Gastroesophageal sphincter (tissue), 4 donors: ENCODE results near the gene KRT222. TPM values are rescaled to one million over a fixed set of nuclear protein-coding genes. Genes with fewer than 3 reads are reported as not detected.

Source experiments
- ATAC-seq: fragments of 150-250 bp; one replicate; pipeline ENCODE4 v1.9.1; 2016; ENCODE audit warnings: mild to moderate bottlenecking, moderate library complexity
- H3K27ac ChIP-seq, 4 donors: fragments of 200-600 bp; sonication (generic) in 3 of 4; 1 replicate in 3 of 4; 2 replicates in 1 of 4; pipeline ENCODE4 v1.5.1; 2016 to 2019
- H3K27me3 ChIP-seq: fragments of 200-600 bp; sonication (generic); one replicate; pipeline ENCODE4 v1.5.1; 2019
- H3K36me3 ChIP-seq, 2 donors: fragments of 200-600 bp; sonication (generic); one replicate each; pipeline ENCODE4 v1.5.1; 2019; ENCODE audit warnings: control low read depth in 1 of 2
- H3K4me1 ChIP-seq, 3 donors: fragments of 200-600 bp; sonication (generic); 1 replicate in 2 of 3; 2 replicates in 1 of 3; pipeline ENCODE4 v1.5.1; 2016 to 2019; ENCODE audit warnings: control low read depth in 2 of 3
- H3K4me3 ChIP-seq, 2 donors: fragments of 200-600 bp; sonication (generic); one replicate each; pipeline ENCODE4 v1.5.1; 2019; ENCODE audit warnings: mild to moderate bottlenecking in 1 of 2, moderate library complexity in 1 of 2
- H3K9me3 ChIP-seq, 3 donors: fragments of 200-600 bp; sonication (generic); one replicate each; pipeline ENCODE4 v1.5.1; 2017 to 2019; ENCODE audit warnings: control low read depth in 2 of 3
- EP300 ChIP-seq: sonication (generic); formaldehyde crosslinking; IDR thresholded peaks from one replicate; pipeline ENCODE4 v1.6.1; 2017; ENCODE audit warnings: antibody characterized with exemption, mild to moderate bottlenecking
- POLR2A ChIP-seq, 2 donors: fragments of 450-650 bp; IDR thresholded peaks; one replicate each; pipeline ENCODE4 v1.6.1; 2017; ENCODE audit warnings: antibody characterized with exemption in 2 of 2, mild to moderate bottlenecking in 2 of 2, moderate library complexity in 1 of 2
- POLR2AphosphoS5 ChIP-seq: sonication (generic); formaldehyde crosslinking; IDR thresholded peaks from one replicate; pipeline ENCODE4 v1.6.1; 2017; ENCODE audit warnings: antibody characterized with exemption
- WGBS, 2 donors: methylation state at CpG; one replicate each; pipeline ENCODE4 v1.1.5; 2018; ENCODE audit warnings: low coverage in 1 of 2; 5-methylcytosine and 5-hydroxymethylcytosine counted together
- total RNA-seq, 4 donors: library from RNA; depleted of rRNA; stranded (reverse); fragments of >200 nt; gene quantifications; one replicate each; pipeline ENCODE4 v1.1.0, GENCODE V29; 2016
- TF ChIP-seq, protein P1 (sequence below), 4 experiments: fragments of 200-600 bp in 2 of 4; fragments of 450-650 bp in 2 of 4; sonication (generic) in 1 of 4; IDR thresholded peaks; one replicate each; pipeline ENCODE4 v1.5.1; 2017 to 2019; ENCODE audit warnings: antibody characterized with exemption in 4 of 4, mild to moderate bottlenecking in 2 of 4, moderate library complexity in 2 of 4

KRT222 gene
- 10 to 100 TPM in 1 of 4 donors, 1 to 10 TPM in 2, under 1 TPM in 1; 0.94 to 17.8 (median 1.8) TPM for total RNA-seq

DNA sequence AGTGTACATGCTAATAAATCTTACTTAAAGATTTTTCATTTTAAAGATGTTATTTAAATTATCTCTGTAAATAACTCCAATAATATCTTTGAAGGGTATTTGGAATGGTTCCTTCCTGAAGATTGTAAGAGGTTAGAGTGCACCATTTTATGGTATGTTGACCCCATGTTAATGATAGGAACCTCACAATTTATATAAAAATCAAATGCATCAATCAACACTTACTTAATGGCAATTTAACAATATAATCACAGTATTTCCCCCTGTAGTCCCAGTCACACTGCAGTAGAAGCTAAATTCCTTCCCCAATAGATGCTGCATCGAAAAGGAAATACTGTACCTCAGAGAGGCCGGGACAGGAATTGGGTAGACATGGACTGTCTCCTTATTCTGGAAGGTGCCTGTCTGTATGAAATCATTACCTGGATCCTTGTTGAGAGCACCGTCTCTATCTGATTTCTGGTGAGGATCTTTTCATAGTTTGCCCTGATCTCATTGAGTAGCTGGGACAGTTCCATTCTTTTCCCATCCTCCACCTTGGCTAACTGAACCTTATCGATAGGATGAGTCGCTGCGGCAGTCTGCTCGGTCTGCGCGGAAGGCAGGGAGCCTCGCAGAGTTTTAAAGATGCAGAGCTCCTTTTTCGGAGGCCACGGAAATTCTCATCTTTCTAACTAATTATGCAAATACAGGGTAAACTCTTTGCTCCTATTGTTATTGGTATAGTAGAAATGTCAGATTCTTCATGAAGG is at the start of gene KRT222:
TSS of gene KRT222 (minus strand) at position 596 of the 752 bp plus-strand sequence. CDS start at position 518, 78 bp downstream.
- TF ChIP-seq, protein P1, sequence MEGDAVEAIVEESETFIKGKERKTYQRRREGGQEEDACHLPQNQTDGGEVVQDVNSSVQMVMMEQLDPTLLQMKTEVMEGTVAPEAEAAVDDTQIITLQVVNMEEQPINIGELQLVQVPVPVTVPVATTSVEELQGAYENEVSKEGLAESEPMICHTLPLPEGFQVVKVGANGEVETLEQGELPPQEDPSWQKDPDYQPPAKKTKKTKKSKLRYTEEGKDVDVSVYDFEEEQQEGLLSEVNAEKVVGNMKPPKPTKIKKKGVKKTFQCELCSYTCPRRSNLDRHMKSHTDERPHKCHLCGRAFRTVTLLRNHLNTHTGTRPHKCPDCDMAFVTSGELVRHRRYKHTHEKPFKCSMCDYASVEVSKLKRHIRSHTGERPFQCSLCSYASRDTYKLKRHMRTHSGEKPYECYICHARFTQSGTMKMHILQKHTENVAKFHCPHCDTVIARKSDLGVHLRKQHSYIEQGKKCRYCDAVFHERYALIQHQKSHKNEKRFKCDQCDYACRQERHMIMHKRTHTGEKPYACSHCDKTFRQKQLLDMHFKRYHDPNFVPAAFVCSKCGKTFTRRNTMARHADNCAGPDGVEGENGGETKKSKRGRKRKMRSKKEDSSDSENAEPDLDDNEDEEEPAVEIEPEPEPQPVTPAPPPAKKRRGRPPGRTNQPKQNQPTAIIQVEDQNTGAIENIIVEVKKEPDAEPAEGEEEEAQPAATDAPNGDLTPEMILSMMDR (IDR thresholded peaks at IDR 0.05), result no peak
- TF ChIP-seq POLR2AphosphoS5, result no peak
- no peak for TF ChIP-seq POLR2A (IDR thresholded peaks at IDR 0.05)
- TF ChIP-seq EP300, result no peak
- Histone ChIP-seq H3K4me1 (peaks cover 0 to 6% (median 0%) of the 10 kb centered on the region in 3 donors), H3K27ac (peak within 1 kb of the TSS in 1 of 4 donors; percentile 6), H3K4me3 (peak within 1 kb of the TSS in 1 of 2 donors; percentile 31), H3K27me3 (peaks cover 39% of the 10 kb centered on the region), H3K9me3 (no peaks in the 10 kb centered on the region), H3K36me3 (no peaks in the 10 kb centered on the region)
- 6 to 13% methylated on average over 11 to 12 of the region's 12 CpGs for WGBS, 2 donors
- no peak for ATAC-seq

DNA sequence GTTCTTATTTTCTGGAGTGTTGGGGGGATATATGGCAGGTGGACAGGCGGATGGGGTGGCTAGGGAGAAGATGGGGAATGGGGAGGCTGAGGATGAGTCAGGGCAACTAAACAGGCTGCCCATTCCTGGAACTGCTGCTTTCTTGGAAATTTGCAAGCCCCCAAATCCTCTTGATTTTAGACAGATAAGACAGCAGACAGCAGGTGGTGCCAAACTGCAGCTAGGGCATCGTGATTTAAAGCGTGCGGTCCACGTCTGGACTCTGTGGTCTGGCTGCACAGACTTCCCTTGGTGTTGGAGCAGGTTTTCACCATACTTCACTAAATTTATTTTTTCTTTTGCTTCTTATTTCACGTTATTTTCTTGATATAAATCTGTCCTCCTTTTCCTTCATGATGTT is 49.5 kb upstream of the KRT222 start:
- Histone ChIP-seq H3K27me3 (peaks cover 8% of the 10 kb centered on the region), H3K36me3 (no peaks in the 10 kb centered on the region), H3K4me3 (no peak overlapping the region), H3K27ac (no peak overlapping the region), H3K4me1 (no peaks in the 10 kb centered on the region), H3K9me3 (no peaks in the 10 kb centered on the region)
- WGBS, 2 donors, result 25 to 54% methylated on average over 3 to 6 of the region's 6 CpGs
- no peak for ATAC-seq
- TF ChIP-seq POLR2AphosphoS5, result no peak
- TF ChIP-seq, protein P1 (IDR thresholded peaks at IDR 0.05), result no peak
- TF ChIP-seq POLR2A (IDR thresholded peaks at IDR 0.05), result no peak
- TF ChIP-seq EP300, result no peak

DNA sequence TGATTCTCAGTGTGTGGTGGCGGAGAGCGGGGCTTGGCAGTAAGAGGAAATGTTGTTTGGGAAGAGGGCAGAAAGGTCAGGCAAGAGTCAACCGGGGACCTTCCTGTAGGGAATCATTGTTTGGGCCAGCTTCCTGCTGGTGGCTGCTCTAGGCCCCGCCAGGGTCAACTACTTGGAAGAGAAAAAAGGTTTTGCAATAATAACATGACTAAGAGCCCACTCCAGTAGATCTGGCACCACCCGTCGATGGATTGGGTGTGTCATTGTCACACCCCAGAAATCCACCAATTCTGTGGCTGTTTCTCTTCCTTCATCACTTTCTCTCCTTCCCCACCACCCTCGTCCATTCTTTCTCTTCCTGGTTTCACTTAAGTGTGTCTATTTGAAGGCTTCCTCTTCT is 42.8 kb upstream of the KRT222 start:
- H3K27me3 ChIP-seq, result peaks cover 15% of the 10 kb centered on the region
- TF ChIP-seq, protein P1 (IDR thresholded peaks at IDR 0.05), result no peak
- TF ChIP-seq POLR2AphosphoS5 (no peak), POLR2A (IDR thresholded peaks at IDR 0.05) (no peak), EP300 (no peak)
- peak; percentile 95 for ATAC-seq
- H3K4me1 ChIP-seq, result no peaks in the 10 kb centered on the region
- no peak overlapping the region for H3K4me3 ChIP-seq
- H3K36me3 ChIP-seq, result no peaks in the 10 kb centered on the region
- no peaks in the 10 kb centered on the region for H3K9me3 ChIP-seq
- 42 to 50% methylated on average over 7 of the region's 7 CpGs for WGBS, 2 donors
- peak overlapping the region in 3 of 4 donors; percentile 36 to 70 (median 65) for H3K27ac ChIP-seq

DNA sequence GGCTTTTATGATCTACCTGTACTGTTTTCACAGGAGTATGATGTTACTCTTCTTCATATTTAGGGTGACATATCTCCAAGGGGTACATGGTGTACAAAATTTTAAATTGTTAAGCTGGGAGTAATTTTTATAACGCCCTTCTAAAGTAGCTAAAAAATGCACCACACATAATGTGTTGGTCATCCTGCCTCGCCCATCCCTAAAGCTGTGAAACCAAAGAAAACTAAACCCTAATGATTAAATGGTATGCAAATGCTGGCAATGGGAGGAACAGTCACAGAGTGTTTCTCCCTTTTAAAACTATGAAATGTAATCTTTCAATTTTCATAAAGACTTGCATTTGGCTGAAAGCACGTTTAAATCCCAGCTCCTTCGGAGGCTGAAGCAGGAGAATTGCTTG is 40.6 kb upstream of the KRT222 start:
- Histone ChIP-seq H3K36me3 (no peaks in the 10 kb centered on the region), H3K4me1 (no peaks in the 10 kb centered on the region), H3K9me3 (no peaks in the 10 kb centered on the region), H3K27me3 (peaks cover 29% of the 10 kb centered on the region), H3K4me3 (no peak overlapping the region), H3K27ac (no peak overlapping the region)
- TF ChIP-seq POLR2A (IDR thresholded peaks at IDR 0.05) (no peak), EP300 (no peak), POLR2AphosphoS5 (no peak)
- TF ChIP-seq, protein P1 (IDR thresholded peaks at IDR 0.05), result no peak
- no peak for ATAC-seq
- WGBS, 2 donors, result 58 to 68% methylated on average over 4 of the region's 4 CpGs

DNA sequence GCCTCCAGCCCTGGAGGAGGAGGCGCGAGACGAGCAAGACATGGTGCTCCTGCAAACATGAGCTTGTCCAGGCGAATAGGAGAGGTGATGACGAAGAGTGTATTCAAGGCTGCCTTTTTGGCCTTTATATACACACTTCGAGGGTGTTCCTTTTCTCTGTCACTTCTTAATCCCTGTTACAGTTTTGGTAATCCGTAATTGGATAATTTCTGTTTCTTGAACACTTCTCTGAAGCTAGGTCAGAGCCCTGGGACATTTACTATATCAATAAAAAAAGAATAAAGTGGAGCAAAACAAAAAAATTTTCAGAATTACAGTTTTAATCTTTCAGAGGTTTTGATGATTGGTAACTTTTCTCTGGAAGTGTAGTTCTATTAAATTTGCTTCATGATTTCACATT is 38.7 kb upstream of the KRT222 start, which contains the start of gene KRT24:
TSS of gene KRT24 (minus strand) at position 101 of the 400 bp plus-strand sequence. CDS start at position 42, 59 bp downstream.
- 33 to 36% methylated on average over 6 to 7 of the region's 7 CpGs for WGBS, 2 donors
- no peaks in the 10 kb centered on the region for H3K9me3 ChIP-seq
- peaks cover 0 to 11% (median 0%) of the 10 kb centered on the region in 3 donors for H3K4me1 ChIP-seq
- no peak within 1 kb of the TSS for H3K27ac ChIP-seq
- H3K27me3 ChIP-seq, result peaks cover 36% of the 10 kb centered on the region
- H3K4me3 ChIP-seq, result no peak within 1 kb of the TSS
- TF ChIP-seq POLR2AphosphoS5 (no peak), POLR2A (IDR thresholded peaks at IDR 0.05) (no peak), EP300 (no peak)
- TF ChIP-seq, protein P1 (IDR thresholded peaks at IDR 0.05), result no peak
- no peaks in the 10 kb centered on the region for H3K36me3 ChIP-seq
- ATAC-seq, result no peak
